Ovary (tissue), 3 donors: Measurements from ENCODE around the gene VSTM2B.

ENCODE experiments used
- CTCF ChIP-seq, 3 donors: fragments of 450-650 bp in 2 of 3; fragments of 200-600 bp in 1 of 3; IDR thresholded peaks; one replicate each; pipeline versions ENCODE4 v1.5.1 to v1.8.0; 2016 to 2022; ENCODE audit warnings: antibody characterized with exemption in 3 of 3, mild to moderate bottlenecking in 1 of 3
- EP300 ChIP-seq: sonication (generic); formaldehyde crosslinking; IDR thresholded peaks from one replicate; pipeline ENCODE4 v1.6.1; 2017; ENCODE audit warnings: antibody characterized with exemption
- POLR2A ChIP-seq: fragments of 450-650 bp; IDR thresholded peaks from one replicate; pipeline ENCODE4 v1.6.1; 2017; ENCODE audit warnings: antibody characterized with exemption, mild to moderate bottlenecking, moderate library complexity
- donor health status: DM: no; HTN: no; CAD: no.

GRCh38 chr19:29482855-29483640, 42.7 kb upstream of the VSTM2B start:
- no peak for TF ChIP-seq CTCF (IDR thresholded peaks at IDR 0.05)
- no peak for TF ChIP-seq POLR2A
- no peak for TF ChIP-seq EP300
